Uterus (tissue), 2 donors: Measurements from ENCODE around the gene ST3GAL6.

Experiments
- POLR2A ChIP-seq, 2 donors: fragments of 450-650 bp; IDR thresholded peaks; one replicate each; pipeline ENCODE4 v1.6.1; 2016; ENCODE audit warnings: antibody characterized with exemption in 2 of 2, mild to moderate bottlenecking in 1 of 2, moderate library complexity in 1 of 2
- TF ChIP-seq, protein P1 (sequence below), 4 experiments: fragments of 200-600 bp in 2 of 4; fragments of 450-650 bp in 2 of 4; sonication (generic) in 2 of 4; IDR thresholded peaks; one replicate each; pipeline ENCODE4 v1.5.1; 2016 to 2019; ENCODE audit warnings: antibody characterized with exemption in 4 of 4, mild to moderate bottlenecking in 2 of 4, moderate library complexity in 1 of 4

DNA sequence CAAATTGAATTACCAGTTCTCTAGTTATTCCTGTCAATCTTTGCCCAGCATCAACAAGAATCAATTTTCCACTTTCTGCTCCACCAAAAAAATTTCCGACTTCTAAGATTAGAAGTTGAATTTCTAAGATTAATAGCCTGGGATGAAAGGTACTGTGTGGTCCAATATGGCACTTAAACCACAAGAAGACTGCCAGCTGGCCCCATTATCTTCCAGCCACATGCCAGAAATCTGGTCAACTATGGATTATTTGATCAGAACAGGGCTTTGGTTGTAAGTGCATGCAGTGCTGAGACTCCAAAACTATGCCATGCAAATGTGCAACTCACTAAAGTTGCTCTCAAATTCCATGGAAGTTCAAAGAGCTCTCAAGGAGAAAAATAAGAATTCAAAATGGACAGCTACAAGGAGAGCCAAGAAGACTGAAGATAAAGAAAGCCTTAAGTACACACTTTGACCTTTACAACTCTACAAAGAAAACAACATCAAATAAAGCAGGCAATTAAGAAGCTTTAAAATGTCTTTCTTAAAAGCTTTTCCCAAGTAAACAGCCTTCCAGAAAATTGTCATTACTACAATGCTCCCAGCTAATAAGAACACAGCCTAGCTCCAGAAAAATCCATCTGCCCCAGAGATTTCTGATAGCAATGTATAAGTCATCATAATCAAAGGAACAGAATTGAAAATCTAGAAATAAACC lies 64.2 kb downstream of the ST3GAL6 start:
- TF ChIP-seq, protein P1, sequence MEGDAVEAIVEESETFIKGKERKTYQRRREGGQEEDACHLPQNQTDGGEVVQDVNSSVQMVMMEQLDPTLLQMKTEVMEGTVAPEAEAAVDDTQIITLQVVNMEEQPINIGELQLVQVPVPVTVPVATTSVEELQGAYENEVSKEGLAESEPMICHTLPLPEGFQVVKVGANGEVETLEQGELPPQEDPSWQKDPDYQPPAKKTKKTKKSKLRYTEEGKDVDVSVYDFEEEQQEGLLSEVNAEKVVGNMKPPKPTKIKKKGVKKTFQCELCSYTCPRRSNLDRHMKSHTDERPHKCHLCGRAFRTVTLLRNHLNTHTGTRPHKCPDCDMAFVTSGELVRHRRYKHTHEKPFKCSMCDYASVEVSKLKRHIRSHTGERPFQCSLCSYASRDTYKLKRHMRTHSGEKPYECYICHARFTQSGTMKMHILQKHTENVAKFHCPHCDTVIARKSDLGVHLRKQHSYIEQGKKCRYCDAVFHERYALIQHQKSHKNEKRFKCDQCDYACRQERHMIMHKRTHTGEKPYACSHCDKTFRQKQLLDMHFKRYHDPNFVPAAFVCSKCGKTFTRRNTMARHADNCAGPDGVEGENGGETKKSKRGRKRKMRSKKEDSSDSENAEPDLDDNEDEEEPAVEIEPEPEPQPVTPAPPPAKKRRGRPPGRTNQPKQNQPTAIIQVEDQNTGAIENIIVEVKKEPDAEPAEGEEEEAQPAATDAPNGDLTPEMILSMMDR (IDR thresholded peaks at IDR 0.05), result no peak
- no peak for TF ChIP-seq POLR2A (IDR thresholded peaks at IDR 0.05)
